HG02798 (cell line): Measurements from ENCODE around the gene VAT1L.

Experiments used
- ATAC-seq: cut with Tn5 transposase; IDR thresholded peaks from one replicate; pipeline ENCODE4 v1.9.1; 2021; ENCODE audit warnings: mild to moderate bottlenecking; ENCODE audit not compliant: unreplicated experiment, poor library complexity

Gene VAT1L

GRCh38 chr16:78028018-78028417 lies 239.7 kb downstream of the VAT1L start:
- ATAC-seq, result no peak
